HepG2 (cell line): ENCODE data around the gene OSBPL9.

Source experiments
- ZBED4 ChIP-seq: sonication (generic); formaldehyde crosslinking; IDR thresholded peaks from 2 replicates; pipeline ENCODE4 v1.4.0; 2020; ENCODE audit warnings: missing genetic modification reagents, borderline replicate concordance
- ZNF430 ChIP-seq: sonication (generic); formaldehyde crosslinking; IDR thresholded peaks from 2 replicates; pipeline ENCODE4 v1.9.0; 2021; ENCODE audit warnings: mild to moderate bottlenecking, missing genetic modification reagents

GRCh38 chr1:51620470-51620869 is 3.6 kb downstream of the OSBPL9 start:
- TF ChIP-seq ZBED4 (CRISPR knock-in tag) (no peak), ZNF430 (no peak)
